GM19099 (cell line): ENCODE data around the gene GRIA3.

ENCODE experiments used
- POLR2A ChIP-seq: IDR thresholded peaks from 3 replicates; pipeline ENCODE4 v1.6.1; 2011; ENCODE audit warnings: low read depth; ENCODE audit not compliant: insufficient read length; ENCODE audit errors: extremely low read depth

The GRIA3 gene

DNA sequence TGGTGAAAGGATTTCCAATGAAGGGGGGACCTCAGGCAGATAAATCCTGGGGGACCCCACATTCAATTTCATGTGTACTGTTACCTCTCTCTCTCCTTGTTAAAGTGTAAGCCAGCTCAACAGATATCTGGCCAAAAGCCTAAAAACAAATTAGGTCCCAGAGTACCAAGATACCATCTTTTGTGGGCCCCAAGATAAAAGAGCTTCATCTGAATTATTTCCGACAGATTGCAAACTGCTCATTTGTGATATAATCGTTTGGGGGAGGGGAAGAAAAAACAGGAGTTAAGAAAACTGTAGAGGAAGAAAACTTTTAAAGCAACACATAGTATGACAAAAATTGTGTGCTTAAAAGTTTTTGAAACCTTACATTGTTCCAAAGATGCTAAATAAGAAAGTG lies 33.6 kb downstream of the GRIA3 start:
- no peak for TF ChIP-seq POLR2A

DNA sequence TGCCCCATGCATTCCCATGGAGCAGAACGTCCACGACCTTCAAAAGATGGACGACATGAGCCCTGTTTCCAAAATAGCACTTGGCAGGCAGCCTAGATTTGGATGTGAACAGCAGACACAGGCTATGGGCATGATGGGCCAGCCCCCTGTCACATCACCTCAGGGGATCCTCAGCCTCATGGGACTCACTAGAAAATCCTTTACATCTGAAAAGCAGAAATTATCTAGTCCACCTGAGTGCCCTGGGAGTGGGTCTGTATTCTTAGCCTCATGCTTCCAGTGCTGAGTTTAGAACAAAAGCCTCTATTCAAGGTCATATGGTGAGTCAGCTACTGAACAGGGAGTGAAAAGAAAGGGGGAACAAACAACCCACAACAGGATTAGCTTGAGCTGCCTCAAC lies 35.8 kb downstream of the GRIA3 start:
- TF ChIP-seq POLR2A: no peak

DNA sequence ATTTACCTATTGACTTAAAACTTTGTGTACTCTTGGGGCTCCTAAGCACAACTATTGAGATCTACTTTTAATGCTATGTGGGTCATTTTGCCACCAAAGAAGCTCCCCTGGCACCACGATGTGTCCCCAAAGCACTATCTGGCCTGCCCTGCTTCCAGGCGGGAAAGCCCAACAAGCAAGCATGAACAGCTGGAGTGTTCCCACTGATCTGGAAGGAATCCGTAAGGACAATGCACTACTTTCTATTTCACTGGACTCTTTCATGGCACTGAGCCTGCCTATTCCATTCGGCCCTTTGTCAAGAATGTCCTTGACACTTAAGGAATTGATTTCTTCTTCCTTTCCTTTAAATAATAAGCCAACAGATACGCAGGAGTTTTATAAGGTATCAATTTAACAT lies 38.8 kb downstream of the GRIA3 start:
- TF ChIP-seq POLR2A: no peak

DNA sequence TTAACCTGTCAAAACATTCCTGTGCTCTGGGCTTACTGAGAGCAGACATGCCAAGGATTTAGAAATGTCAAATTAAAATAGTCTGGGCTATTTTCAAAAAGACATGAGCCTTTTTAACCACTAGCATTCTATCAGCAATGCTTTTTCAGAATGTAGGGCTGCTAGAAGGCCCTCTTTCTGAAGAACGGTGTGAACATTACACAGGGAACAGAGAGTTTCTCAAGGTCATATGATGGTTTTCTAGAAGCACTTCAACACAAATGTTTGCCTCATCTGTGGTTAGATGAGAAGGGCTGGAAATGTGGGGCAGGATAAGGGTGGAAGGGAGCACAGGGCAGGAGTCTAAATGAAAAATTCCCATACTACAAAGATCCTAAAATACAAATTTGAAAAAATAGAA lies 39.3 kb downstream of the GRIA3 start:
- no peak for TF ChIP-seq POLR2A

DNA sequence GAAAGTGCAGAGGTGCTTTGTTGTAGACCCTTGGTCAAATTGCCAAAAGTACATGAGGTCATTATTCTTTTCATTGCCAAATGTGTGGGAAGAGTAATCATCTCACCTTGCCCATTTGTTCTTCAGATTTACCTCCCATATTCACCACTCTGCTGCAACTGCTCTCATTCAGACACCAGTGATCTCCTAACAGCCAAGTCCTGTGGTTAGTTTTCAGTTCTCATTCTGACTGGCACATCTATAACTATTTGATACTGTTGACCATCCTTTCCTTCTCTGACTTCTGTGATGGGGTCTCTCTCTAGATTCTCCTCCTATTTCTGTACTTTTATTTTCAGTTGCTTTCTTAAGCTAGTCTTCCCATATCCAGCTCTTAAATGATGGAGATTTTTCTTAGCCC lies 39.8 kb downstream of the GRIA3 start:
- no peak for TF ChIP-seq POLR2A

DNA sequence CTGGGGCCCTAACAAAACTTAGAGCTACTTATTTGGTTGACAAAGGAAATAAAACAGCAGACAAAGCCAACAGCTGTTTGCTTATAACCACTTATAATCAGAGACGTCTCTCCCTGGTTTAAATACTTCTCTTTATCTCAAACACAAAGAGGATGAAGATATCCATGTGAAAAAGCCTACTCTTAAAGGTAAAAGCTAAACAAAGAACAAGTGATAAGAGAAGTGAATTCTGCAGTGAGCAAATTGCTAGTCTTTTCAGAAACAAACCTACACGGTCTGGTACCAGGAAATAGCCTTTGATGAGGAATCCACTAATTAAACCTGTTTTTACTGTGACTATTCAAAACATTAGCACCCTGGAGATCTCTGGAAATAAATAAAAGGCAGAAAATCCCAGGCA lies 46.7 kb downstream of the GRIA3 start:
- TF ChIP-seq POLR2A: no peak

DNA sequence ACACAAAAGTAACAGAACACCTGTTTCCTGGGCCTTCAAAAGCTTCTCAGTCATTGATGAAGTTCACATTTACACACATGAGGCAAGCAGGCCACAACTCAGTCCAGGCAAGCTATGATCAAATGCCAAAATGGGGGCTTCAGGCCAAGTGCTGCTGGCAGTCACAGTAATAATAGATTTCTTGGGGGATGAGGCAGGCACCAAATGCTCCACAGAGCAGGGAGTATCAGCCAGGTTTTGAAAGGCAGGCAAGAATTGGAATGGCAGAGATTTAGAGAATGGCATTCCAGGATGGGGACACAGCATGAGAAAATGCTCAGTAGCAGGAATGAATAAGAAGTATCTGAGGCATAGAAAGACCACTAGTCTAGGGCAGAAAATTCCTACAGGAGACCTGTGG lies 52.8 kb downstream of the GRIA3 start:
- no peak for TF ChIP-seq POLR2A

DNA sequence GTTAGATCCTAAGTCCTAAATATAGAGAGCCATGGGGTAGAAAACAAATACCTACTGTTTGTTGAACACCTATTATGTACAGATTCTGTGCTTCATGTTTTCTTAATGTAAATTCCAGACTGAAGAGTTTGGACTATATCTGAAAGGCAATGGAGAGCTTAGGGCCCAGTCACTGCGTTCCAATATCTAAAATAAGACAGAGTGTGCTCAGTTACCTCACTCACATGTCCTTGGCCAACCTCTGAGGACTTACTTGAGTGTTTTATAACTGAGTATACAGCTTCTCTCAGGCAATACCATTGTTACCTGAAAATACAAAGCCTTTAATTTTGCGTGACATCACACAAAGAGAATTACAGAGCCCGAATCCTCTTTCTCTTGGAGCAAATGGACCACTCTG lies 53.2 kb downstream of the GRIA3 start:
- no peak for TF ChIP-seq POLR2A

DNA sequence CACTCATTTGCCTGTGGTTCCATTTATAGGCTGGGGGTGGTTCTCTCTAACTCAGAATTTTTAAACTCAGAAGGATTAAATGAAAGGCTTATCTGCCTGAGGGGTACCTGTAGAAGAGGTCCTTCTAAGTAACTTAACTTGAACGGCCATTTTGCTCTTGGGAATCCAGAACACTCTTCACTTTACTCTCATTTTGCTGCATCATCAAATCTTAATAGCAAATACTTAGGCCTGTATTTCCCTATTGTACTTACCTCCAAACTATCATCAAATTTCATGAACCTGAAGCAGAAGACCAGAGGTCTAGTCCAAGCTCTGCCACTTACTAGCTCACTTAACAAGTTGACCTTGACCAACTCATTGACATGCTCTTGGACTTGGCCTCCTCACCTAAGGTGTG lies 70.4 kb downstream of the GRIA3 start:
- no peak for TF ChIP-seq POLR2A

DNA sequence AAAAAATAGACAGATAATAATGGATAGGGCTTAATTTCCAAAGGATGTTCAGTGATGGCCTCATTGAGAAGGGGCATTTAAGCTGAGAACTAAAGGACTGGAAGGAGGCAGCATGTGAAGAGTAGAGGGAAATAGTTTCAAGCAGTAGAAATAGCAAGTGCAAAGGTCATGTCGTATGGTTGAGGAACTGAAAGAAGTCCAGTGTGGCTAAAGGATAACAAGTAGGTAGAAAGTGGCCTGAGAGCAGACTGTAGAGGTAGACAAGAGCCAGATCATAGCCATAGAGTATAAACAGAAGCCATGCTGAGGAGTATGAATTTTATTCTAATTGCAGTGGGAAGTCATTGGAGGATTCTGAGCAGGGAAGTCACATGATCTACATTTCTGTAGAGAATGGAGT lies 72.3 kb downstream of the GRIA3 start:
- no peak for TF ChIP-seq POLR2A

DNA sequence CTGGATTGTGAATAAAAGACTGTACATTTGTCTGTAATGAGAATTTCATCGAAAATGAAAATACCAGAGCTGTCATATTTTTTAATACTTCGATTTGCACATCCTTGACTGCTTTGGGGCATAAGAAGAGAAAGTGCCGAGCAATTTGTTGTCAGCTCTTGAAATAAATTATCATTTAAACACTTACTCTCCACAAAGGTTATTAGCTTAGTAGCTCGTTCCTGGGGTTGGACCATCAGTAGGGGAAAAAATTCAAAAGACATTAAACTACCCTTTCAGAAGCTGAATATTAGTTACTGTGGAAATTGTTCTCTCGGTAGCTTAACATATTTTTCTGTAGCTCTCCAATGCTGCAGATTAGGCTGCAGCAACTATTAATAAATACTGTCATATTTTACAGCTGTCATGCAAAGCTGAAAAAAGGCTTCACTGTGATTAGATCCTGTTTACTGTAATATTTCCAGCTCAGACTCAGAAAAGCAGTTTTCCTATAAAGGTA lies 76.9 kb downstream of the GRIA3 start:
- no peak for TF ChIP-seq POLR2A

DNA sequence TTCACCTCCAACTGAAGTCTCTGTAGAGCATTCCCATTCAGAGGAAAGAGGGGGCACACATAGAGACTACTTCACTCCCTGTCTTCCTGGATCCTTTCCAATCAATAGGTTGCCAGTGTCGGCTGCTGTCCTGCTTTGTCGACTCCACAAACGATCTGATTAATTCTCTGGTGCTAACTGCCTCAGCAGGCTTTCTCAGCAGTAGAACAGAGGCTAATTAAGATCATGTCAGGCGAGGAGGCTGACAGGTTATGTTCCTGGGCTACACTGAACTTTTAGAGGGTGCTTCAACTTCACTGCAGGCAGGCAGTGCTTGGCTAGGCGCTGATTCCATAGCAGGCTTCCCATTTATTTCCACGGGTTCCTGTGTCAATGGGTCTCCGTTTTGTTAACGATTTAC lies 79.2 kb downstream of the GRIA3 start:
- no peak for TF ChIP-seq POLR2A

DNA sequence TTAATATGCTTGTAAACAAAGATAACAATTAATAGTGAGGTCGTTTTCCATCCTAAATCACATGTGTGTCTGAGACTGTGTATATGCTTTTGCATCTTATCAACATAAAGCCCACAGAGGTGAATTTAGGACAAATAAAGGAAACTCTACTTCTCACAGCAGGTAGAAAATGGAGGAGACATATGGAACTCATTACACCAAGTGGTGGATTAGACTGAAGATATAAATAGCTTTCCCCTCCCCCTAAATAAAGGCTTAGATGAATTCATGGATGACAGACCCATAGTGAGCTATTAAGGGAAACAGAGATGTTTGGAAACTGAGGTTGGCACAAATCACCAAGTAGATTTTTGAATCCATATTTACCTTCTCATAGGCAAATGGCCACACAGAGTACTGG lies 79.7 kb downstream of the GRIA3 start:
- TF ChIP-seq POLR2A: no peak

DNA sequence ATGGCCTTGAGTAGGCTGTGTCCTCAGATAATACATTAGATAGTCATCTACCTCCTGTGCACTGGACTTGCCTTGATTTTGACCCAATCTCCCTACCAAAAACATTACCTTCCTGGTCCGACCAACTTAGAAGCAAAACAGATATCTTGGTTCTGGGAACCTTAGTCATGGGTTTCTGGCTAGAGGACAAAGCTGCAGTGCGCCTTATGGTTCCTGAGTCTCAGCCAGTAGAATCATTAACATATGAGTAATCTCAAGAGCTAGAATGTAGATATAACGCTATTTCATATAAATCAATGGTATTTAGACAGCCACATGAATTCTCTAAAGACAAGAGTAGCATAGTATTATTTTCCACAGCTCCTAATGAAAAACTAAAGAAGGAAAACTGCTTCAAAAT lies 83.1 kb downstream of the GRIA3 start:
- no peak for TF ChIP-seq POLR2A

DNA sequence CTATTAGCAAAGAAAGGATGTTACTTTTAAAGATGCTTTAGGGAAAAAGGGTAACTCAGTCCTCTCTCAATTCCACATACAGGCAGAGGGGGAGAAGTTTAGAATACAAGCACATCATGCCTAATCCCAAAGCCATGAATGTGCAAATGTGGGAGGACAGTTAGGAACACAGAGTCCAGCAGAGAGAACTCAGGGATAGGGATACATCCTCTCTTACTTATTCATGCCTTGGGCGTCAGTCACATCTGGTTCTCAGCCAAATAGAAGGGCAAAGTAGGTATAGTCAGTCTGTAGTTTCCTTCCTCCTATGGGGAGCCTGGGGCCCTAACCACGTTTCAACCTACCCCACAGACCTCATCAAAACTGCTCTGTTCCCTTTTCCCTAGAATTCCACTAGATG lies 87.8 kb downstream of the GRIA3 start:
- no peak for TF ChIP-seq POLR2A

DNA sequence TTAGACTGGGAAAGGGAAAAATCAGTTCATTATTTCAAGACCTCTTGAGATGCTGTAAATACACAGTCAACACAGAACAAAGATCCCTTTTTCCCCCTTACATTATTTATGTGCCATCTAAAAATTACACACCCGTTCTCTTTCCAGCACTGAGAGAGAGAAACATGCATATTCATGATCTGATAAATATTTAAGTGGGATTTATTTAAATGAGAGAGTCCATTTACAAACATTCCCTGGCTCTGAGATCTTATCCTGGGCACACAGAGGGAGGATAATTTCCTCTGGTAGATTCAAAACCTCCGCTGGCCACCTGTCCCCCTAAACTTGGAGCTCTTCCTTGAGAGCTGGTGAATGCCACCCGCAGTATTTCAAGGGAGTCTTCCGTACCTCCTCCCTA lies 88.6 kb downstream of the GRIA3 start:
- no peak for TF ChIP-seq POLR2A

DNA sequence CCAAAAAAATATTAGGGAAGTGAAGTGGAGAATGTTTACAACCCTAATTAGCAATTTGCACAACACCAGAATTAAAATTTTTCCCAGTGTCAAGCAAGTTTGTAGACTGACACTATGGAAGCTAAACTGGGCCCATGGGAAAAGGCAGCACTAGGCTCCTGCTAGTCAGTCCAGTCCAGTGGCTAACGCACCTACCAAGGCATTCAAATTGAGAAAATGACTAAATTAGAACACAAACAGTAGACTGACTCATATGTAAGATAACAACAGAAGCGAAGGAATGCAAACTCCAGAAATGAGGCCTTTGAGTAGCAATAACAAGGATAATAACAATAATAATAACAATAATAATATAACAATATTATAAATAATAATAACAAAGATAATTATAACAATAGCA lies 90.7 kb downstream of the GRIA3 start:
- TF ChIP-seq POLR2A: no peak

DNA sequence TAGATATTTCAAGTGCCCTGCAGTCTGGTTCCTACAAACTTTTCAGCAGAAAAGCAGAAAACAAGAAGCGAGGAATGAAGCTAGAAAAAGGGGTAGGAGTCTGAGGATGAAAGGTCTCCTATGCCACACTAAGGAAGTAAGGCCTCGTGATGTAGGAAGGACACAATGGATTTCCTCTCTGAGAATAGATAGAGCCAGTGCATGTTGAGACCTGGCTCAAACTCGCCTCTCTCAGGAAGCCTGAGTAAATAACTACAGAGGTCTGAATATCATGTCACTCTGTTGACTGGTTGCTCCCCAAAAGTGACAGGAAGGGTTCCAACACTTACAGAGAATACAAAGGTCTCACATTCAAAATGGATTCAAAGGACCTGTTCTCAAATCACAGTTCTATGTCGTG lies 93.3 kb downstream of the GRIA3 start:
- no peak for TF ChIP-seq POLR2A

DNA sequence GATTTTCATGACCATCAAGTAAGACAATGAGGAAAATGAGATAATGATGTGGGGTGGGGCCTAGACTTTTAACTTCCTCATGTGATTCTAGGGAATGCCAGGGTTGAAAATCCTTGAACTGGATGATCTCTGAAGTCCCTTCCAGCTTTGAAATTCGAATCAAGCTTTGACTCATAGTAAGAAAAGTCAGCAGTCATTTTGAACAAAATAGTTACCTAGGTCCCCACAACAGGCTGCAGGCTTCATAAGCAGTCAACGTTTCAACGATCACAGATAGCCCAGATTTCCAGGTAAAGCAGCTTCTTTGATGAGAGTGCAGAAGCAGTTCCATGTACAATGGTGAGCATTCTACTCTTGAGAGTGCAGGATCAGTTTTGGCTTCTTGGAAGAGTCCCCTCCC lies 93.7 kb downstream of the GRIA3 start:
- TF ChIP-seq POLR2A: no peak

DNA sequence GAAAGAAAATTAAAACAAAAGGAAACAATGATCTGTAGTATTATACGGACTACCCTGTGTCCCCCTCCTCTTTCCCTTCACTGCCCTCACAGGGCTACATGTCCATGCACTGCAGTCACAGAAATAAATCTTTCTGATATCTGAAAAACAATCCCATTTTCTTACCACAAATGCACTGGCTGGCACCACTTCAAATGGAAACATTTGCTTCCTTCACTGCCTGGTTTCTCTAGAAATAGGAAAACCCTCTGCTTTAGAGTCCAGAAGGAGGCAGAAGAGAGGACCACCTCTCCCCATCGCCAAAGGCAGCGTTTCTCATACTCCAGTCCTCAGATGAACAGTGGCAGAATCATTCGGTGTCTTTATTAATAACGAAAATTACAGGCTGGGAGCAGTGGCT lies 98.2 kb downstream of the GRIA3 start:
- no peak for TF ChIP-seq POLR2A
